K562 (cell line): ENCODE data around the gene GPS2. TPM values are rescaled to one million over a fixed set of nuclear protein-coding genes. Genes with fewer than 3 reads are reported as not detected.
A peak's percentile ranks its signal among the peaks of the same experiment; 100 is the strongest.

Experiments
- ATAC-seq: fragments of 200-7000 bp; cut with Tn5 transposase; 3 replicates; pipeline ENCODE4 v1.9.1; 2020; ENCODE audit warnings: moderate library complexity
- BruUV-seq: library from RNA; stranded (reverse); fragments of 400-500 nt; replicated peaks from 2 replicates; lab custom pipeline; 2021; lab: Mats Ljungman, UMichigan
- CTCF ChIA-PET: fragments of 300-600 bp; formaldehyde crosslinking; extraction: SDS; loops from one replicate; lab custom pipeline; 2021; ENCODE audit warnings: low intra/inter-chr PET ratio; lab: Yijun Ruan, JAX
- POLR2A ChIA-PET: fragments of 300-600, 350-650 bp; sonication (Branson Sonifier 250); formaldehyde crosslinking; extraction: SDS; loops from one replicate; lab custom pipeline; 2021; ENCODE audit warnings: antibody characterized with exemption, inconsistent platforms; lab: Yijun Ruan, JAX
- DNase-seq, 4 experiments: peaks; one replicate each; pipeline versions ENCODE4 v3.0.0 to v3.0.0-alpha.2; 2011 to 2018; ENCODE audit warnings: low spot score in 3 of 4, mixed read lengths in 3 of 4; ENCODE audit errors: extremely low read depth in 1 of 4
- FAIRE-seq: peaks from 2 replicates; lab custom pipeline; 2011; peaks lifted over from hg19 to GRCh38; lab: Jason Lieb, UNC
- H2AFZ ChIP-seq: 2 replicates; pipeline ENCODE4 v1.6.0; 2011; ENCODE audit warnings: low read depth, low read length, control low read depth, inconsistent platforms
- H3K27ac ChIP-seq: fragments of 200-600 bp; 3 replicates; pipeline ENCODE4 v1.8.0; 2011; ENCODE audit warnings: low read depth, mild to moderate bottlenecking, control low read depth, inconsistent platforms, low read length, moderate library complexity, mixed read lengths; ENCODE audit errors: extremely low read depth
- H3K27me3 ChIP-seq, 2 experiments: fragments of 300-600 bp in 1 of 2; 2 replicates in 1 of 2; 3 replicates in 1 of 2; pipeline versions ENCODE4 v1.6.0 to v1.8.0; 2011; ENCODE audit warnings: inconsistent platforms in 2 of 2, low read length in 2 of 2, mild to moderate bottlenecking in 1 of 2, mixed read lengths in 1 of 2, moderate library complexity in 1 of 2; ENCODE audit not compliant: control insufficient read depth in 2 of 2, insufficient read depth in 2 of 2
- H3K36me3 ChIP-seq: fragments of 300-600 bp; 3 replicates; pipeline ENCODE4 v1.8.0; 2011; ENCODE audit warnings: mild to moderate bottlenecking, low read length, inconsistent platforms; ENCODE audit not compliant: control insufficient read depth, insufficient read depth
- H3K4me1 ChIP-seq, 2 experiments: fragments of 200-600 bp in 1 of 2; replicated peaks in 1 of 2; 2 replicates in 1 of 2; 3 replicates in 1 of 2; pipeline versions ENCODE4 v1.5.1 to v1.8.0; 2011; ENCODE audit warnings: inconsistent platforms in 2 of 2, low read length in 2 of 2, mild to moderate bottlenecking in 1 of 2, mixed read lengths in 1 of 2, moderate library complexity in 1 of 2; ENCODE audit not compliant: control insufficient read depth in 2 of 2, insufficient read depth in 2 of 2
- H3K4me2 ChIP-seq: 2 replicates; pipeline ENCODE4 v1.6.1; 2011; ENCODE audit warnings: low read length, control low read depth, inconsistent platforms, mixed read lengths; ENCODE audit not compliant: insufficient read depth
- H3K4me3 ChIP-seq: fragments of 200-600 bp; sonication (generic), shearing (Covaris generic); 2 replicates; pipeline ENCODE4 v1.5.1; 2016; ENCODE audit warnings: control low read depth, inconsistent platforms
- H3K79me2 ChIP-seq: fragments of 200-600 bp; 3 replicates; pipeline ENCODE4 v1.8.0; 2011; ENCODE audit warnings: low read length, inconsistent platforms; ENCODE audit not compliant: control insufficient read depth, insufficient read depth
- H3K9ac ChIP-seq, 2 experiments: 2 replicates each; pipeline versions ENCODE4 v1.6.0 to v1.6.1; 2011; ENCODE audit warnings: low read depth in 2 of 2, low read length in 2 of 2, control low read depth in 1 of 2, inconsistent platforms in 1 of 2, mild to moderate bottlenecking in 1 of 2, mixed read lengths in 1 of 2; ENCODE audit not compliant: insufficient read depth in 1 of 2
- H3K9me1 ChIP-seq: one replicate; pipeline ENCODE4 v1.6.0; 2011; ENCODE audit warnings: inconsistent platforms, mild to moderate bottlenecking, low read length, moderate library complexity; ENCODE audit not compliant: control insufficient read depth, insufficient read depth
- H3K9me3 ChIP-seq: replicated peaks from 2 replicates; pipeline ENCODE4 v1.5.1; 2011; ENCODE audit warnings: low read depth, low read length, inconsistent platforms; ENCODE audit not compliant: control insufficient read depth, insufficient read depth
- H4K20me1 ChIP-seq: replicated peaks from 2 replicates; pipeline ENCODE4 v1.6.1; 2011; ENCODE audit warnings: low read length, inconsistent platforms, mixed read lengths; ENCODE audit not compliant: control insufficient read depth, insufficient read depth
- ARID1B ChIP-seq: fragments of 450-650 bp; IDR thresholded peaks from 2 replicates; pipeline ENCODE4 v1.6.1; 2016; ENCODE audit warnings: antibody characterized with exemption, mild to moderate bottlenecking, inconsistent platforms
- ATF1 ChIP-seq, 2 experiments: fragments of 450-650 bp in 1 of 2; IDR thresholded peaks; 2 replicates each; pipeline ENCODE4 v1.6.1; 2016; ENCODE audit warnings: missing compliant biosample characterization in 1 of 2, missing genetic modification characterization in 1 of 2
- BCOR ChIP-seq: fragments of 450-650 bp; IDR thresholded peaks from 2 replicates; pipeline ENCODE4 v1.6.1; 2016
- BRD9 ChIP-seq: fragments of 450-650 bp; IDR thresholded peaks from 2 replicates; pipeline ENCODE4 v1.6.1; 2018; ENCODE audit warnings: low read depth; ENCODE audit not compliant: partially characterized antibody
- BRF1 ChIP-seq: IDR thresholded peaks from 3 replicates; pipeline ENCODE4 v1.6.1; 2011; ENCODE audit warnings: borderline replicate concordance, mild to moderate bottlenecking; ENCODE audit not compliant: insufficient read length; ENCODE audit errors: extremely low read depth
- CBFA2T2 ChIP-seq: fragments of 450-650 bp; conservative IDR thresholded peaks from 2 replicates; pipeline ENCODE4 v1.6.1; 2017; ENCODE audit warnings: mild to moderate bottlenecking
- CBX5 ChIP-seq: IDR thresholded peaks from 2 replicates; pipeline ENCODE4 v1.6.1; 2014; ENCODE audit warnings: low read depth, borderline replicate concordance
- COPS2 ChIP-seq: fragments of 450-650 bp; conservative IDR thresholded peaks from 2 replicates; pipeline ENCODE4 v1.6.1; 2016; ENCODE audit warnings: mild to moderate bottlenecking, moderate library complexity
- GATAD2A ChIP-seq: fragments of 450-650 bp; IDR thresholded peaks from 2 replicates; pipeline ENCODE4 v1.6.1; 2017
- MEF2A ChIP-seq: IDR thresholded peaks from 2 replicates; pipeline ENCODE4 v1.6.1; 2011; ENCODE audit warnings: low read depth, mild to moderate bottlenecking, low read length, moderate library complexity; ENCODE audit not compliant: control insufficient read depth
- NCOA4 ChIP-seq: fragments of 450-650 bp; IDR thresholded peaks from 2 replicates; pipeline ENCODE4 v1.6.1; 2018; ENCODE audit warnings: mild to moderate bottlenecking; ENCODE audit not compliant: partially characterized antibody
- POLR2H ChIP-seq: IDR thresholded peaks from 2 replicates; pipeline ENCODE4 v1.6.1; 2016; ENCODE audit warnings: missing genetic modification characterization, low read depth, mild to moderate bottlenecking, control low read depth, missing compliant biosample characterization, moderate library complexity
- PURB ChIP-seq: sonication (generic); formaldehyde crosslinking; IDR thresholded peaks from 2 replicates; pipeline ENCODE4 v1.9.0; 2021; ENCODE audit warnings: low read depth, mild to moderate bottlenecking, missing genetic modification reagents
- RBM14 ChIP-seq: fragments of 200-400 bp; formaldehyde crosslinking; IDR thresholded peaks from 2 replicates; pipeline ENCODE4 v1.6.1; 2018; ENCODE audit warnings: low read depth, mild to moderate bottlenecking, low read length, moderate library complexity, borderline replicate concordance; ENCODE audit not compliant: insufficient read depth
- TAF9B ChIP-seq: fragments of 450-650 bp; IDR thresholded peaks from 2 replicates; pipeline ENCODE4 v1.6.1; 2018; ENCODE audit warnings: mild to moderate bottlenecking; ENCODE audit not compliant: partially characterized antibody
- TAL1 ChIP-seq: fragments of 450-650 bp; IDR thresholded peaks from 2 replicates; pipeline ENCODE4 v1.6.1; 2016; ENCODE audit warnings: mild to moderate bottlenecking
- TCF3 ChIP-seq: sonication (generic); formaldehyde crosslinking; IDR thresholded peaks from 2 replicates; pipeline ENCODE4 v1.4.0; 2020; ENCODE audit warnings: mild to moderate bottlenecking, missing genetic modification reagents
- TFAP4 ChIP-seq: sonication (generic); formaldehyde crosslinking; IDR thresholded peaks from 2 replicates; pipeline ENCODE4 v1.8.0; 2022; ENCODE audit warnings: missing genetic modification reagents, mild to moderate bottlenecking, moderate library complexity, borderline replicate concordance
- TFE3 ChIP-seq: fragments of 450-650 bp; formaldehyde crosslinking; IDR thresholded peaks from 2 replicates; pipeline ENCODE4 v1.4.0; 2020; ENCODE audit warnings: mild to moderate bottlenecking, mixed read lengths
- ZNF232 ChIP-seq: sonication (generic); formaldehyde crosslinking; IDR thresholded peaks from 2 replicates; pipeline ENCODE4 v1.8.0; 2022; ENCODE audit warnings: mild to moderate bottlenecking, missing genetic modification reagents
- ZNF586 ChIP-seq: fragments of 450-650 bp; formaldehyde crosslinking; conservative IDR thresholded peaks from 2 replicates; pipeline ENCODE4 v1.4.0; 2020; ENCODE audit warnings: mild to moderate bottlenecking, moderate library complexity
- ZNF766 ChIP-seq: fragments of 200-800 bp; sonication (Bioruptor generic); conservative IDR thresholded peaks from 2 replicates; pipeline ENCODE4 v1.6.1; 2016; ENCODE audit warnings: missing genetic modification characterization, missing compliant biosample characterization
- WGBS: fragments of 100-300 bp; shearing (Covaris generic); methylation state at CpG from one replicate; pipeline ENCODE4 v1.1.6; 2016; ENCODE audit warnings: low coverage, mixed read lengths; ENCODE audit not compliant: insufficient coverage; ENCODE audit errors: missing lambda C conversion rate; 5-methylcytosine and 5-hydroxymethylcytosine counted together
- in situ Hi-C: fragments of 300-500 bp; cut with MboI; formaldehyde crosslinking; loops from 4 replicates; pipeline ENCODE4 v1.15.0; 2018; ENCODE audit warnings: inconsistent platforms, mixed read lengths
- intact Hi-C: fragments of 100-400 bp; cut with micrococcal nuclease; formaldehyde crosslinking; loops from 2 replicates; pipeline ENCODE4 v1.14.2; 2022
- polyA plus RNA-seq, 8 experiments: library from polyadenylated mRNA; depleted of rRNA in 4 of 8; stranded (reverse) in 5 of 8; unstranded in 3 of 8; fragments of >200 nt; fragmentation: Nextera tagmentation in 2 of 8; fragmentation: Illumina TruSeq in 1 of 8; extraction: Ambion mirVana in 2 of 8; extraction: Trizol in 1 of 8; gene quantifications; 2 replicates each; pipeline versions ENCODE4 v1.2.1 to v1.2.3, GENCODE V29; 2011 to 2014; ENCODE audit warnings: inconsistent platforms in 1 of 8, missing spikeins in 1 of 8
- total RNA-seq, 7 experiments: library from RNA; depleted of rRNA in 6 of 7; stranded (reverse); fragments of >200 nt in 6 of 7; fragmentation: Illumina TruSeq in 2 of 7; extraction: Trizol in 2 of 7; gene quantifications; 2 replicates each; pipeline versions ENCODE4 v1.2.1 to v1.2.3, GENCODE V29; 2011 to 2021; ENCODE audit warnings: low replicate concordance in 1 of 7

GPS2 gene
- total and polyA plus RNA-seq, 9 of the 15 experiments (the other 6 are each of a cell fraction or from before 2014, with no cell fraction given) = 18.3 to 75.7 (median 37.0) TPM

- H4K20me1 ChIP-seq = peaks cover 35% of the 10 kb centered on the region
- peaks cover 36% of the 10 kb centered on the region for H3K36me3 ChIP-seq
- H3K4me1 ChIP-seq = peaks cover 17 to 20% of the 10 kb centered on the region in 2 experiments
- peaks cover 43% of the 10 kb centered on the region for H3K79me2 ChIP-seq
- ChIA-PET CTCF (interaction anchor here (0.7 kb wide), 1 partner anchor 55 kb away, joined by 3 read pairs; the partner anchor contains the start of gene ELP5), POLR2A (no interaction called here)
- H3K9me3 ChIP-seq = no peaks in the 10 kb centered on the region
- H3K27ac ChIP-seq = peak within 1 kb of the TSS; percentile 93
- H3K4me2 ChIP-seq = peak within 1 kb of the TSS; percentile 97
- peak; percentile 100 for FAIRE-seq
- intact Hi-C loops (no loop called here), in situ Hi-C loops (no loop called here)
- peaks cover 8% of the 10 kb centered on the region for H3K9me1 ChIP-seq
- BruUV-seq = no TSS peak
- DNase-seq = peak; percentile 90 to 98 (median 94)
- peak within 1 kb of the TSS; percentile 99 for H3K9ac ChIP-seq
- H3K4me3 ChIP-seq = peak within 1 kb of the TSS; percentile 96
- H3K27me3 ChIP-seq = no peaks in the 10 kb centered on the region
- WGBS = under 1% methylated on average over 46 of the region's 64 CpGs
- peak within 1 kb of the TSS; percentile 78 for H2AFZ ChIP-seq
- ATAC-seq = peak; percentile 88
- no peak for TF ChIP-seq RBM14
- no peak for TF ChIP-seq CBFA2T2
- TF ChIP-seq TFAP4 (CRISPR knock-in tag) = peak; percentile 64; the same call in 1 of the 2 replicates
- TF ChIP-seq CBX5 = no peak
- no peak for TF ChIP-seq ZNF586 (CRISPR knock-in tag)
- no peak for TF ChIP-seq TAL1
- no peak; the same call in 1 of the 2 replicates for TF ChIP-seq ZNF766 (CRISPR knock-in tag)
- no peak for TF ChIP-seq GATAD2A
- TF ChIP-seq PURB (CRISPR knock-in tag) = no peak
- no peak for TF ChIP-seq ZNF232
- no peak for TF ChIP-seq MEF2A
- TF ChIP-seq POLR2H (tag) = peak; percentile 86
- no peak for TF ChIP-seq ARID1B
- no peak for TF ChIP-seq BCOR
- no peak for TF ChIP-seq BRD9
- TF ChIP-seq ATF1 (CRISPR knock-in tag; IDR thresholded peaks at IDR 0.05) = no peak
- peak; percentile 82 for TF ChIP-seq ATF1 (tag; IDR thresholded peaks at IDR 0.05)
- 0 out of 2 replicates have a peak, but pooled peaks have one; percentile 8 for TF ChIP-seq TCF3
- no peak for TF ChIP-seq COPS2
- no peak for TF ChIP-seq NCOA4
- TF ChIP-seq TAF9B = peak; percentile 77
- no peak for TF ChIP-seq TFE3 (CRISPR knock-in tag)
- TF ChIP-seq BRF1 = no peak
Measured at GRCh38 chr17:7306911-7307685, 8.1 kb downstream of the GPS2 start, which contains the start of gene EIF5A. TSS of gene EIF5A (plus strand) at chr17:7307628. CDS start at chr17:7309636, 2,008 bp downstream.
